HG03097 (cell line): Measurements from ENCODE around the gene PGAM1.
"Not testable (repeated sequence)": the region's sequence is repeated elsewhere in the genome, so short reads cannot be mapped to it uniquely, and the experiment has no call there.

Source experiments
- ATAC-seq: cut with Tn5 transposase; IDR thresholded peaks from one replicate; pipeline ENCODE4 v1.9.1; 2021; ENCODE audit not compliant: unreplicated experiment, low FRiP score

PGAM1 gene

DNA sequence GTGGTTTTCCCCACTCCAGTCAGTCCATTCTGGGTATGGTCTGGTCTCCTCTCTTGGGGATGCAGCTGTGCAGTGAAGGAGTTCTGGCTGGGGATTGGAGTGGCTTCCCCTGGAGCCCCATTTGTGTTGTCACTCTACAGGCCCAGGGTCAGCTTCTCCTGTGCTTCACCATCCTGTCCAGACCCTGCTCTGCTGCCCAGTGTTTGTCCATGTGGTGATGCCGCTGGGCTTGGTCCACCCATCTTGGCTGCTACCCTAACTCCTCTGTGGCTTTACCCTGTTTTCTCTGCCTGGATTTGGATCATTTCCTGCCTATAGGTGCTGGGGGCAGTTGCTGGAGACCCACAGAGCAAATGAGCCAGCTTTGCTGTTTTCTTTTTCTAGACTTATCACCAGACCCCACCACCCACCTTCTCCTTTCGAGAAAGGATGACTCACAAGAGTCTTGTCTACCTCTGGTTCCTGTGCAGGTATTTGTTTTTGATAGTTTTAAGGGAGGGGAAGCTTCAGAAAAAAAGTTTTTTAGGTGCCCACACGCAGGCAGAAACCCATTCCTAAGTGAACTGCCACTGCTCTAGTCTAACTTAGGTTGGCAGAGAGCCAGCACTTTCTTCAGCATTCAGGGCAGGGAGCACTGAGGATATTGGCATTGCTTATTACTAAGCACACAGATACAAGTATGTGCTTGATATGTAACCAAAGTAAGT lies 28.5 kb downstream of the PGAM1 start:
- no peak for ATAC-seq

DNA sequence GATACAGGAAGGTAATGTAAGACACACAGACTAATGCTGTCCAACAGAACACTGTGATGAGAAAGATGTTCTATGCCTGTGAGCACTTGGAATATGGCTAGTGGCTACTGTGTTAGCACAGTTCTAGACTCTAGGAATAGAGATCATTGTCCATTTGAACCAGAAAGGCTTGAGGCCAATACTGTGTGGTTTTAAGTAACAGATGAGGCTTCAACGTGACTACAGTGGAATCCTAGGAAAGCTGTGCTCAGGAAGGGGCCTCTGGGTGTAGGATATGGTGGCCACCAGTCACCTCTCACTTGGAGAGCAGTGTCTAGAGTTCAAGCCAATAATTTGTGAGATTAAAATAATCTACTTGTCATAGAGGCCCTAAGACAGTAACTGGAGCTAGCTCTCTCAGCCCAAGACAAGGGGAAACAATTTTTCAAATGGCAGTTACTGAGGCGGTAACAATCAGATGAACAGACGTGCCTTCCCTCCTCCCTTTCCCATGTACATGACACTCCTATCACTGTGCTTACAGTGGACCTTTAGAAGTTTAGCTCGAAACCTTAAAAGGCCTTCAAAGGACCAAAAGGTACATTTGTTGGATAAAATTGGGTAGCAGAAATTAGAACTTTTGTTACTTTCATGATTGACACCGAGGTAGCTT lies 30.2 kb downstream of the PGAM1 start:
- ATAC-seq: no peak

DNA sequence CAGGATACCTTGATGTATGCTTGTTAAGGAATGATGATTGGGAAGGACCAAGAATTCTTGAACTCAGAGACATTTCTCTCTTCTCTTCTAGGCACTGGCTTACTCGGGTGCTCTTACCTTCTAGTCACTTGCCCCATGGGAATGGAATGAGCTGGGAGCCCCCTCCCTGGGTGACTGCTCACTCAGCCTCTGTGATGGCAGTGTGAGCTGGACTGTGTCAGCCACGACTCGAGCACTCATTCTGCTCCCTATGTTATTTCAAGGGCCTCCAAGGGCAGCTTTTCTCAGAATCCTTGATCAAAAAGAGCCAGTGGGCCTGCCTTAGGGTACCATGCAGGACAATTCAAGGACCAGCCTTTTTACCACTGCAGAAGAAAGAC lies 30.7 kb downstream of the PGAM1 start:
- no peak for ATAC-seq

DNA sequence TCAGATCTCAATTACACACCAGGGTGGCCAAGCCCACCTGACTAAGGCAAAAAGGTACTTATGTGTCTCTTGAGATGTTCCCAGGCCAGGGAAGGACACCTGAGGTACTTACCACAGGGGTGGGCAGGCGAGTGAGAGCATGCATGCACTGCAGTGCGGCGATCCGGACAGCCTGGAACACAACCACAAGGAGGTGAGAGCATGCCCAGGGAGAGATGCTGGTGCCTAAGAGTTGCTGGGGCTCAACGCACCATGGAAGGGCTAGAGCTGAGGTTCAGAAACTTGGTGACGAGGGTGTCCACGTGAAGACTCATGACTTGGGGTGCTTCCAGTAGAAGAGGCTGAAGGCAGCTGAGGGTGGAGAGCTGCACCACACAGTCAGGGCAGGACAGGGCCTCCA lies 33.1 kb downstream of the PGAM1 start:
- no peak for ATAC-seq

DNA sequence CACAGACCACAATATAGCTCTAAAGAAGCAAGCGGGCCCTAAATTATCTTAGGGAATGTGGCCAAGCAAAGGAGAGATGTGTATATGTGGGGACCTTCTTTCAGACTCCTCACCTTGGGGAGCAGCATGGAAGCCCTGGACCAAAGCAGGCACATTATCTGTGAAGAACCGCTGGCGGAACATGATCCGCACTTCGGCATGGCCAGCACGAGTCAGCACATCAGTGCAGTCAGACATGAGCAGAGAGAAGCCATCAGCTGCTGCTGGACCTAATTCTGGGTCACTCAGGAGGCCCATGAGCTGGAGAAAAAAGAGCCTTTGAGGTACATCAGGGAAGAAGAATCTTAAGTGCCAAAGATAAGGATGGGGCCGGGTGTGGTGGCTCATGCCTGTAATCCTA lies 33.9 kb downstream of the PGAM1 start:
- no peak for ATAC-seq

DNA sequence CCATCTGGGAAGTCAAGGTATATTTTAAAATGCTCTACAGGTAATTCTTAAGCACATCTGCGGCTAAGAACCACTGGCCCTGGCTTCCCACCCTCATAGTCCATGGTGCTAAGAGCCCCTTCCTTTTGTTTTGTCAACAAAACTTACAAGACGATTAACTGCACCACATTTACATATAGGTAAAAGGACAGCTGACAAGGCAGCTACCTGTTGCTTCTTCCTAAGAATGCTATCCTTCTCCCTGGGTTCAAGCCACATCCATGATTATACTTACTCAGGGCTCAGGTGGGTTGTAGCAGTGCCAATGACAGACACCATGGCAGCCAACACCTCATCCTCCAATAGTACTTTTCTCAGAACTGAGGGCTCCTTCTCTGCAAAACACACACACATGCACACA lies 36.3 kb downstream of the PGAM1 start:
- no peak for ATAC-seq

DNA sequence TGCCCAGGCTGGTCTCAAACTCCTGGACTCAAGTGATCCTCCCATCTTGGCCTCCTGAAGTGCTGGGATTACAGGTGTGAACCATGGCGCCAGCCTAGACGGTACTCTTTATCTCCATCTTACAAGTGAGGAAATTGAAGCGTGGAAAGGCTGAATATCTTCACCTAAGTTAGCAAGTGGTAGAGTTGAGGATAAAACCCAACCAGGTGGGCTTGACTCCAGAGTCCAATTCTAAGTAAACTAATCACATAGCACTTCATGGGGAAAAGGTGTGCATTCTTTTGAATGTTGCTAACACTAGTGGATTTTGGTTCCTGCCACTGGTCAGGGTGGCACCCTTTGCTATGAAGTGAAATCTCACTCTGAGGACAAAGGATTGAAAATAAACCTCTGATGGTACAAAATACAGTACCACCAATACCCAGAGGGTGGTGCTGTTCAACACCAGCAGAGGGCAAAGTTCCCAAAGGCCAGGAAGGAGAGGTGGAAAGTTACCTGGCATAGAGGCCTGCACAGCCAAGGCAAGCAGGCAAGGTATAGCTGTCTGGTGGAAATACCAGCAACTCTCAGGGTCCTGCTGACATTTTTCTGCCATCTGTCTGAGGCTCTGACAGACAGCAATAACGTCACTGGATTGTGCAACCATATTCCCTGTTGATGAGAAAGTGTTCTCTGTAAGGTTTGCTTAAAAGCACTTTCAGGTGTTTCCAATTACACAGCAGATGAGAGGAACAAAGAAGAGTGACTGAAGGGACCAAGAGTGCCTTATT lies 37.6 kb downstream of the PGAM1 start:
- ATAC-seq: no peak

DNA sequence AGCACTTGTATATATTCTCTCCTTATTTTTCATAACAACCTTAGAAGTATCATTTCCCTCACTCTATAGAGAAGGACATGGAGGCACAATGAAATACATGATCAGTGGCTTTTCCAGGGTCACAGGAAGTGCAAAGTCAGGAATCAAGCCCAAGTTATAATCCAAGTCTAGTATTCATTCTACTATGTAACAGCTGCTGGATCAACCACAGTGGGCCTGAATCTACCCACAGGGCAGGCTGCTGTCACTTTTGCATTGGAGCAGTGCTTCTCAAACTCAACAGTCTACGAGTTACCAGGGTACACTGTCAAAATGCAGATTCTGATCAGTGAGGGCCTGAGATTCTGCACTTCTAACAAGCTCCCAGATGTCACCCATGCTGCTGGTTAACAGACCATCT lies 38.2 kb downstream of the PGAM1 start:
- no peak for ATAC-seq

DNA sequence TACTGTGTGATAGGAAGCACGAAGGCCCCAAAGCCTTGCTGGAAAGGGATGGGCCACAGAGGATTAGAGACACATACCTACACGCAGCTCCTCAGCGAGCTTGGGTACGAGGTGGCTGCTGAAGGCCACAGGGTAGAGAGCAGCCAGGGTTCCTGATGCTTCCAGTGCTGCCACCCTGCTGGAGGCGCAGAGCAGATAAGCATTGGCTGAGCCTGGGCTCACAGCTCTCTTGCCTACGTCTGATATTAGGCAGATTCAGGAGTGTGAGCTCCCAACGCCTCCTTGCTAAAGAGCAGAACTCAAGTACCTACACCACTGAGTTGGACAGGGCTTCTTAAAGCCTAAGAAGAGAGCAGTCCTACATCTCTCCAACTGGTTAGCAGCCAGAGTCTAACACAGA lies 40.0 kb downstream of the PGAM1 start:
- no peak for ATAC-seq

DNA sequence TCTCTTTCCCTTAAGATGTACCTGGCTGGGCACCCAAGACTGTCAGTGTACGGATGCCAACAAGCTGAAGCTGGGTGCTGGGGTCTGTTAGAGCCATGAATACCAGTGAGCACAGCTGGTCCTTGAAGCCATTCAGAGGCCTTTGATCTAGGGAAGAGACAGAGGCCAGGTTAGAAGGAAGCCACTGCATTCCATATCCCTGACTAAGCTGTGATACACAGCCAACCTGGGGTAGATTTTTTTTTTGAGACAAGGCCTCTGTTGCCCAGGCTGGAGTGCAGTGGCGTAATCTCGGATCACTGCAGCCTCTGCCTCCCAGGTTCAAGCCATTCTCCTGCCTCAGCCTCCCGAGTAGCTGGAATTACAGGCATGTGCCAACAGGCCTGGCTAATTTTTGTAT lies 40.8 kb downstream of the PGAM1 start:
- no peak for ATAC-seq

DNA sequence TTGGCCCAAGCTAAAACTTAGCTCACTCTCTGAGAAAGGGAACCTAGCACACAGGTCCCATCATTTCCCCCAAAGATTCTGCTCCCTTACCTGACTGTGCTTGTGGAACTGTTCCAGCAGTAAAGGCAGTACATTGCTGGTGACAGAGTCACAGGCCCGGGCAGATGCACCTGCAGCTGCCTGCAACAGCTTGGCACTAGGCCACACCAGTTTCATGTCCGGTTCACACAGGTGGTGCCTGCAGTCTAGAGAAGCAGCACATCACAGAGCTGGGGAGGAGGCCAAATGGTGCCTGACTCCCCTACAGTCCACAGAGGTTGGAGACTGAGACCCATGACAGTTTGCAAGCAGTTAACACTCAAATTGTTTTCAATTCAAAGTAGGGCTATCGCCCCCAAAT lies 42.2 kb downstream of the PGAM1 start:
- ATAC-seq: no peak

DNA sequence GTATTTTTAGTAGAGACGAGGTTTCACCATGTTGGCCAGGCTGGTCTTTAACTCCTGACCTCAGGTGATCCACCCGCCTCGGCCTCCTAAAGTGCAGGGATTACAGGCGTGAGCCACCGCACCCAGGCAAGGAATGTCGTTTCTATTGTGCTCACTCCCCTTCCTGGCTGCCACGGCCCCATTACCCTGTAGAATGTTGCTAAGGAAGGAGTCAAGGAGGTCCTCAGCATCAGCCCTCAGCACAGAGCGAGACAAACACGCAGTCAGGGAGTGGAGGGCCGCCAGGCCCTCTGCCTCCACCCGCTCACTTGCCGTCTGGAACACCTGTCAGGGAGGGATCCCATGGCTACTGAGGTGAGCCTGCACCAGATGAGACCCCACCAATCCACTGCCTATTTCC lies 42.8 kb downstream of the PGAM1 start:
- ATAC-seq: not testable (repeated sequence)

DNA sequence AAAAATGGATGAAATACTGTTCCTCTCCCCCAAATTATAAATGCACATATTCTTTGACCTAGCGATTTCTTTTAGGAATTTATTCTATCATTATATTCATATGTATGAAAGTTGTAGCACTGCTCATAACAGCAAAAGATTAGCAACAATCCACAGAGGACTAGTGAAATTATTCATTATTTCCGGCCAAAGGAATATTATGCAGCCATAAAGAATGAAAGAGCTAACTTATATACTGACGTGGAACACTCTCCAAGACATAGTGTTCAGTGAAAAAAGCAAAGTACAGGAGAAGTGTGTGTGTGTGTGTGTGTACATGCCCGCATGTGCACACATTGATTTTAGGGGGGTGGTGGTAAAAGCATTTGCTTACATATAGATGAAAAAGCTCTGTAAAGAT lies 48.9 kb downstream of the PGAM1 start:
- no peak for ATAC-seq

DNA sequence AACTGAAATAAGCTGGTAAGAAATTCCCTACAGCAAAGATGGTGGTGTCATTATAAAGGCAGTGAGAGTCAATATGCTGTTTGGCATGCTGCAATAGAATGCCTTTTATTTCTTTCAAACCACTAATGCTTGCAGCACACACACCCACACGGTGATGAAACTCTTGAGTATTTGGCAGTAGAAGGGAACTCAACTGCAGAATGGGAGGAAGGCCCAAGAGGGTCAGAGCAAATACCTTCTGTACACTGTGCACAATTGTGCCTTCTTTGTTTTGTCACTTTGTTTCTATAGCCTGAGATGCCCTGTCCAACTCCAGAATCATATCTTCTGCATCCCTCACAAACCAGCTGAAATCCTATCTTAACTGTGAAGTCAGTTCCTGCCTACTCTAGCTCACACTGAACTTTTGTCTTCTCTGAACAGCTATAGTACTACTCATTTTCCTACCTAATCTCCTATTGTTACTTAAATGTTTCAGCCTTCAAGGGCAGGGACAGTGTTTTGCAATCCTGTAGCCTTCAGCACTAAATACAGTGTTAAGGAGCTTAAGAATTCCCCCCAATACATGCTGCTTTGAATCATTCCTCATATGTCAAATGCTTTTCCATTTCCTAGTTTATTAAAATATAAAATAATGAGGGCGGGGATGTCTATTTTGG lies 50.1 kb downstream of the PGAM1 start:
- no peak for ATAC-seq

DNA sequence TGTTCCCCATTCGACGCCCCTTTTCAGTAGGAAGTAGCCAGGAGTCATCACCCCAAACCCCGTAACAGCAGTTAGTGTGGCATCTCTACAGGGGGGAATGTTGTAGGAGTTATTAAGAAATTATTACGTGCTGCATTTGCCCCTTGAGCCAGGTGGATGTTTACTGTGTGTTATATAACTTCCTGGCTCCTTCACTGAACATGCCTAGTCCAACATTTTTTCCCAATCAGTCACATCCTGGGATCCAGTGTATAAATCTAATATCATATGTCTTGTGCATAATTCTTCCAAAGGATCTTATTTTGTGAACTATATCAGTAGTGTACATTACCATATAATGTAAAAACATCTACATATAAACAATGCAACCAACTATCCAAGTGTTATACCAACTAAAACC lies 53.4 kb downstream of the PGAM1 start:
- not testable (repeated sequence) for ATAC-seq

DNA sequence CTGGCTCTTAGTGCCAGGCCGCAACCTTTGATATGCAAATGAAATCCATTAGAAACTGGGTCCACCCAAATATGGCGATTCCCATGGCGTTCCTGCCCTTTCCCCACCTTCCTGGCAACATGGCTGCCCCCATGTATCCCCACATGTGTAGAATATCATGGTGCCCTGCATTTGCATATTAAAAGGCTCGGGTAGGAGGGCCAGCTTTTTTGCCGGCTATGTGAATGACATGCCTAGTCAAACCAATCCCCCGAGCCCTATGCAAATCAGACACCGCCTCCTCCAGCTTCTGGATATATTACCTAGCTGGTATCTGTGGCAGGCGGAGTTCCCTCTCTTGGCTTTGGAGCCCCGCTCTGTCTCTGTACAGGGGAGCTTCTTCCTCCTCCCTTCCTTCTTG lies 53.9 kb downstream of the PGAM1 start:
- ATAC-seq: no peak

DNA sequence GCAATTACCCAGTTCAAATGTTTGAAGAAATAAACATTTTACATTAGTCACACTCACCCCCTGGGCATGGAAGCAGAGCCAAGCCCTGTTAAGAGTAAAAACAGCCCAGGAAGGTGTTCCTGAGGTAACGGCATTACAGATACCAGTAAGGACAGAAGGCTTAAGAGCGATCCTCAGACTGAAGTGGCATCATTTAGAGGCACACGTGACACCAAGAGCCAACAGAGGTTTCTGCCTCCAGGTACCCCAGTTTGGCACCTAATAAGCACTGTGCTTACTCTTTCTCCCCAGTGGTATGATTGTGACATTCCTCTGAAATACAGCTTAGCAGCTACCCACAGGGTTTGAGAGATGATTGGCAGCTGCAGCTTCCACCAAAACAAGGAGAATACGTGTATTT lies 55.1 kb downstream of the PGAM1 start:
- no peak for ATAC-seq

DNA sequence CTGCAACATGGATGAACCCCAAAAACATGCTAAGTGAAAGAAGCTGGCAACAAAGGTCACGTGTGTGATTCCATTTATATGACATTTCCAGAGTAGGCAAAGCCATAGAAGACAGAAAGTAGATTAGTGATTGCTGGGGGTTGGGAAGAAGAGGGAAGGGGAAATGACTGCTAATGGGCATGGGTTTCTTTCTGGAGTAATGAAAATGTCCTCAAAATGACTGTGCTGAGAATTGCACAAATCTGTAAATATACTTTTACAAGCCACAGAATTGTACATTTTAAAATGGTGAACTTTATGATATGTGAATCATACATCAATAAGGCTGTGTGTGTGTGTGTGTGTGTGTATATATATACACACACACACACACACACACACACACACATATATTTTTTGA lies 56.4 kb downstream of the PGAM1 start:
- ATAC-seq: no peak
